ENCODE measurements around the gene MAML1.
"Not testable (repeated sequence)": the region's sequence is repeated elsewhere in the genome, so short reads cannot be mapped to it uniquely, and the experiment has no call there.

MAML1 gene

GRCh38 chr5:179732412-179732917, at the start of gene MAML1:
TSS of gene MAML1 (plus strand) at chr5:179732822. CDS start at chr5:179733113, 291 bp downstream.
- peak; percentile 100 for DNase-seq

GRCh38 chr5:179689212-179689611, 43.4 kb upstream of the MAML1 start:
- DNase-seq: not testable (repeated sequence)

GRCh38 chr5:179694561-179694960, 38.1 kb upstream of the MAML1 start:
- DNase-seq: no peak

- no peak for DNase-seq
These were observed 36.0 kb upstream of the MAML1 start for GRCh38 chr5:179696603-179697002.

GRCh38 chr5:179697108-179697507, 35.5 kb upstream of the MAML1 start:
- no peak for DNase-seq

- DNase-seq: not testable (repeated sequence)
These were observed 35.1 kb upstream of the MAML1 start for GRCh38 chr5:179697543-179697942.

GRCh38 chr5:179697993-179698934, 34.4 kb upstream of the MAML1 start:
- DNase-seq: peak; percentile 99 to 100

GRCh38 chr5:179698935-179699615, 33.5 kb upstream of the MAML1 start, which contains the start of gene CANX:
TSS of gene CANX (plus strand) at chr5:179698967. CDS start at chr5:179705682, 6,715 bp downstream.
- DNase-seq: no peak

- DNase-seq: peak; percentile 21 to 35
These were observed 32.9 kb upstream of the MAML1 start for GRCh38 chr5:179699616-179700237.

- DNase-seq: peak in 1 of 2 donors; percentile 11
These were observed 32.2 kb upstream of the MAML1 start for GRCh38 chr5:179700401-179700918.

- DNase-seq: no peak
These were observed 16.3 kb upstream of the MAML1 start for GRCh38 chr5:179716286-179716685.

GRCh38 chr5:179720222-179720621, 12.4 kb upstream of the MAML1 start:
- DNase-seq: no peak

GRCh38 chr5:179724163-179724562, 8.5 kb upstream of the MAML1 start:
- DNase-seq: no peak

GRCh38 chr5:179727106-179727505, 5.5 kb upstream of the MAML1 start:
- no peak for DNase-seq

- no peak for DNase-seq
These were observed 3.3 kb upstream of the MAML1 start for GRCh38 chr5:179729303-179729702.

GRCh38 chr5:179729727-179730126, 2.9 kb upstream of the MAML1 start:
- DNase-seq: no peak

- no peak for DNase-seq
These were observed 2.3 kb upstream of the MAML1 start for GRCh38 chr5:179730356-179730755.

GRCh38 chr5:179730852-179731251, 1.8 kb upstream of the MAML1 start:
- DNase-seq: no peak

- DNase-seq: peak in 1 of 2 donors; percentile 50
These were observed 721 bp upstream of the MAML1 start for GRCh38 chr5:179731791-179732411.

GRCh38 chr5:179732918-179733771, 523 bp downstream of the MAML1 start:
- peak in 1 of 2 donors; percentile 32 for DNase-seq

GRCh38 chr5:179733772-179734126, 1.1 kb downstream of the MAML1 start:
- no peak for DNase-seq
